Gastroesophageal sphincter (tissue), 3 donors: ENCODE data around the gene LRRC49.

Experiments used
- CTCF ChIP-seq, 4 experiments: fragments of 200-600 bp in 2 of 4; fragments of 450-650 bp in 2 of 4; sonication (generic) in 1 of 4; IDR thresholded peaks; one replicate each; pipeline ENCODE4 v1.5.1; 2017 to 2019; ENCODE audit warnings: antibody characterized with exemption in 4 of 4, mild to moderate bottlenecking in 2 of 4, moderate library complexity in 2 of 4
- POLR2A ChIP-seq, 2 donors: fragments of 450-650 bp; IDR thresholded peaks; one replicate each; pipeline ENCODE4 v1.6.1; 2017; ENCODE audit warnings: antibody characterized with exemption in 2 of 2, mild to moderate bottlenecking in 2 of 2, moderate library complexity in 1 of 2
- POLR2AphosphoS5 ChIP-seq: sonication (generic); formaldehyde crosslinking; IDR thresholded peaks from one replicate; pipeline ENCODE4 v1.6.1; 2017; ENCODE audit warnings: antibody characterized with exemption

GRCh38 chr15:70935631-70936030, 43.0 kb downstream of the LRRC49 start:
- TF ChIP-seq POLR2A (IDR thresholded peaks at IDR 0.05), result no peak
- TF ChIP-seq CTCF (IDR thresholded peaks at IDR 0.05), result no peak
- no peak for TF ChIP-seq POLR2AphosphoS5
